Eye (tissue), 1 donor: ENCODE data around the gene GOLGA3.

Experiments used
- DNase-seq: peaks from one replicate; pipeline ENCODE4 v3.0.0-alpha.2; 2015

GOLGA3 gene

GRCh38 chr12:132741620-132742019, 87.0 kb downstream of the GOLGA3 start:
- DNase-seq: no peak

- DNase-seq: no peak
These were observed 88.0 kb downstream of the GOLGA3 start for GRCh38 chr12:132740652-132741051.

DNA sequence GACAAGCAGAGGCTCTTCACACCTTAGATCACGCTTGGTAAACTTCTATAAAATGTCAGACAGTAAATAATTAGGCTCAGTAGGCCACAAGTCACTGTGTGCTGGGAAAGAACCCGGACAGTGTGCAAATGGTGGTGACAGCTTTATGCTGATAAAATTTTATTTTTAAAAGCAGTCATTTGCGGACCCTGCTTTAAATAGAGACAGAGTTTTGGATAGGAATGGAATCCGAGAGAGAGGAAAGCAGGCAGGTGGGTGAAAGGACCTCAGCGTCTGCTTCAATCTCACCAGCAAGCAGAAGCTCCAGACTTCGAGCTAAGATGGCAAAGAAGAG, 88.4 kb downstream of the GOLGA3 start:
- DNase-seq: no peak

- DNase-seq: no peak
These were observed 88.9 kb downstream of the GOLGA3 start for GRCh38 chr12:132739600-132740312.

GRCh38 chr12:132736913-132737312, 91.8 kb downstream of the GOLGA3 start:
- DNase-seq: no peak

GRCh38 chr12:132736378-132736777, 92.3 kb downstream of the GOLGA3 start:
- DNase-seq: no peak

GRCh38 chr12:132735496-132735895, 93.2 kb downstream of the GOLGA3 start:
- no peak for DNase-seq

- DNase-seq: peak; percentile 10
These were observed 94.5 kb downstream of the GOLGA3 start for GRCh38 chr12:132734206-132734605.

DNA sequence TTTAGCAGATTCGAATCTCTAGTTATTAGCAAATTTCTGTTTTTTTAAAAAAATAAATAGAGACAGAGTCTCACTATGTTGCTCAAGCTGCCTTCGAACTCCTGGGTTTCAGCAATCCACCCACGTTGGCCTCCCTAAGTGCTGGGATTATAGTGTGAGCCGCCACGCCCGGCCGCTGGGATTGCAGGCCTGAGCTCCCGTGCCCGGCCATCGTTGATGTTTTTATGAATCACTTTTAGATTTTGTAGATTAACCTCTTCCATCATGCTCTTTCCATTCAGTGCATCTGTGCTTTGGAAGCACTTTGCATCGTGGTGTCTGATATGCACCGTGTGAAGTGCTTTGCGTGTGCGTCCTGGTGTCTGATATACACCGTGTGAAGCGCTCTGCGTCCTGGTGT, 97.1 kb downstream of the GOLGA3 start:
- no peak for DNase-seq

DNA sequence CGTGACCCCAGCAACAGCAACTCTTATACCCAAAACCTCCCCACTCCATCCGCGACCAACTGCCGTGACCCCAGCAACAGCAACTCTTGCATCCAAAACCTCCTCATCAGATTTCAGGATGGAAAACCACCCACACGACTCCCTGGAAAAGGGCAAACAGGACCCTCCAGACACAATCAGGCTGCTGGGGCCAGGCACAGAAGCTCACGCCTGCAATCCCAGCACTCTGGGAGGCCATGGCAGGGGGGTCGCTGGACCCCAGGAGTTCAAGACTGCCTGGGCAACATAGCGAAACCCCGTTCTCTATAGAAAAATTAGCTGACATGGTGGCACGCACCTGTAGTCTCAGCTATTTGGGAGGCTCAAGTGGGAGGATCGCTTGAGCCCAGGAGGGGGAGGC, 98.3 kb downstream of the GOLGA3 start:
- DNase-seq: no peak

GRCh38 chr12:132729541-132730320, 98.9 kb downstream of the GOLGA3 start:
- DNase-seq: no peak

DNA sequence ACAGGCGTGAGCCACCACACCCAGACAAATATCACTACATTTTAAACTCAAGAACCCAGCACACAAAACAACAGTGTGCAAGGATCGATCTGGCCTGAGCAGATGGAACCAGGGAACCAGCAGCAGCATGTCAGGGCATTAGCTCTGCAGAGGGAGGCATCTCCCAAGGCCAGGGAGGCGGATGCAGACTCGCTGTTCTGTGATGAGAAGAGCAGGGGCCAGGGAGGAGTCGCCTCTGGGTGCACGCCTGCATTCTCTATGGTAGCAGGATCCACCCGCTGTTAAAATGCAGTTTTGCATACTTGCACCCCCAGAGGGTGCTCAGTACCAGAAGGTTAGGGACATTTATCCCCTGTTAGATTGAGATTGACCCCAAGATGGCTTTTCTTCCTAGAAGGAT, 100.2 kb downstream of the GOLGA3 start:
- no peak for DNase-seq

GRCh38 chr12:132727091-132727794, 101.4 kb downstream of the GOLGA3 start:
- DNase-seq: no peak

DNA sequence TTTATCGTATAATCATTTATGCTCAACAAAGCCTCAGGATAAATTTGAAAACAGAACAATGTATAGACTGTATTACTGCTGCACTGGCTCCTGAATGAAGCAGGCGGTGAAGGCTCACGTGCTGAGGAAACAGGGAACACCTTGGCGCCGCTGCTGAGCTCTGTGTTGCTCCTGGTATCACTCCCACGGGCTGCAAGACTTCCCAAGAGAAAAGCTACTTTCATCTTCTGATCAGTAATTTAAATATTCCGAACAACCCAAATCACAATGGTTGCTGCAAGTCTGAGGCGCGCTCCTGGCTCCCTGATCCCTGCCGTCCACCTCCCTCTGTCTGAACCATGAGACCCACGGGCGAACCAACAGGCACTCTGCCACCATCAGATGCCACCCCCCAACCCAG, 102.3 kb downstream of the GOLGA3 start:
- no peak for DNase-seq

DNA sequence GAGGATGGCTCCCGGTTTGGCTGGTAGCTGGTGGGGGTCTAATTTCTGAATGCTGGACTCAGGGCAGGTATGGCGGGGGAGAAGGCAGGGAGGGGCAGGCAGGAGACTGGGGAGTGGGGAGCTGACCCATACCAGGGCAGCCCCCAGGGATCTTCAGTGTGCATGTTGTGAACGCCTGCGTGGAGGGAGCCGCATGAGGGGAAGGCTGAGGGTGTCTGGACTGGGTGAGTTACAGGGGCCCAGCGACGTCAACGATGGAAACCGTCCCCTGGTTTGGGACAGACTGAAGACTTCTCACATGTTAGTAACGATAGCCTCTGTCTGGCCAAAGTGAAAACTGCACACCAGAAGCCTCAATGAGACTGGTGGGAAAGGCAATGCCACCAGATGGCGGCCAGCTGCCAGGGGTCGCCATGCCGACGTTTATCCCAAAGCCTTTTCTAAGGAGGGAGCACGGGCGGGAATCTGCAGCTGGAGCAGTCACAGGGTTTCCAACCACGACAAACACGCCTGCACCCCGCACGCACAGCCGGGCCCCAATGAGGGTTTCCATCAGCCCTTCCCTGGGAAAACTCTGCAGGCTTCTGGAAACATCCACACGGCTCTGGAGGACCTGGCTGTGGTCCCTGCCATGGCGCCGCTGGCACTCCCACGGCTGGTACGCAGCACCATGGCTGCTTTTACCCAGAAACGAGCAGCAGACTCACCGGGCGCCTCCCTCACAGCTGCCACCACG, 104.0 kb downstream of the GOLGA3 start:
- peak; percentile 40 for DNase-seq

- DNase-seq: no peak
These were observed 104.9 kb downstream of the GOLGA3 start for GRCh38 chr12:132723764-132724140.

GRCh38 chr12:132723015-132723763, 105.5 kb downstream of the GOLGA3 start:
- no peak for DNase-seq

DNA sequence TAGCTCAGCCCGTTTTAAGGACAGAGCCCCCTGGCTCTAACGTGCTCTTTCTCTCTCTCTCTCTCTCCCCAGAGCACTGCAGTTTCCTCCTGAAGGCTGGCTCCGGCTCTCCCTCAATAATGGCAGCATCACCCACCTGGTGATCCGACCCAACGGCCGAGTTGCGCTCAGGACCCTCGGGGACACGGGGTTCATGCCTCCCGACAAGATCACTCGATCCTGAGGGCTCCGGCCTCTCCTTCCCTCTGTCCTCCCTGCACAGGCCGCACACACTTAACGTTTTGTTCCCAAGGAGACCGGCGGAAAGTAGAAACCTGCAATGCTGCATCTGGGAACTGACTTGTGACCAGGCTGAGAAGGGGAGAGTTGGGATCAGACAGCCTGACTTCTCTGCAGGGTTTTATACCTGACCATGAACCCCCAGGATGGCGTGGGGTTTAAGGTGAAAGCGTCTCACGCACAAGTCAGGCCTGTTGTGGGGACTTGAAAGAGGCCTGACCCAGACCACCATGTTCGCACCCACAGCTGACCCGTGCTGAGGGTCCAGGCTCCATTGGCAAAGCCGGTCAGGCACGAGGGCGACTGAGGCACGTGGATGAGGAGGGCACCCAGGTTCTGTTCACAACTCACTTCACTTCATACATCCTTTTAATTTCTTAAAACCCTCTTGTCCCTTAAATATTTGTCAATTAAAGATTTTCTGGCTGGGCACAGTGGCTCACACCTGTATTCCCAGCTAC, 107.9 kb downstream of the GOLGA3 start:
- no peak for DNase-seq

DNA sequence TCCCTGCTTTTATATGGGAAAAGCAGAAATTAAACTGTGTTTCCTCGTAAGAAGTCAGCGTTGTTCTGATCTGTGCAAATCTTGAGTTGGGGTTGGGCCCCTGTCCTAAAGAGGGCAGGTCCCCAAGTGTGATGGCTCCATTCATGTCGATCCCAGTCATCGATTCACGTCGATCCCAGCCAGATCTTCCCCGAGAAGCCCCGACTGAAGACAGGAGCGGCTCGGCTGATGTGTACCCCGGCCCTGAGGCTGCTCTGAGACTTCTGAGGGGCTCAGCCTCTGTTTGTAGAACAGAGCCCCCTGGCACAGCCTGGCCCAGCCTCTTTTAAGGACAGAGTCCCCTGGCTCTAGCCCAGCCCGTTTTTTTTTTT, 108.7 kb downstream of the GOLGA3 start:
- DNase-seq: no peak

GRCh38 chr12:132719141-132719953, 109.3 kb downstream of the GOLGA3 start:
- DNase-seq: no peak
